Left hindlimb (tissue), 1 donor: ENCODE data around the gene ZNF732.
"Not testable (repeated sequence)": the region's sequence is repeated elsewhere in the genome, so short reads cannot be mapped to it uniquely, and the experiment has no call there.

Experiments used
- DNase-seq: peaks from one replicate; pipeline ENCODE4 v3.0.0-alpha.2; 2018

The ZNF732 gene

DNA sequence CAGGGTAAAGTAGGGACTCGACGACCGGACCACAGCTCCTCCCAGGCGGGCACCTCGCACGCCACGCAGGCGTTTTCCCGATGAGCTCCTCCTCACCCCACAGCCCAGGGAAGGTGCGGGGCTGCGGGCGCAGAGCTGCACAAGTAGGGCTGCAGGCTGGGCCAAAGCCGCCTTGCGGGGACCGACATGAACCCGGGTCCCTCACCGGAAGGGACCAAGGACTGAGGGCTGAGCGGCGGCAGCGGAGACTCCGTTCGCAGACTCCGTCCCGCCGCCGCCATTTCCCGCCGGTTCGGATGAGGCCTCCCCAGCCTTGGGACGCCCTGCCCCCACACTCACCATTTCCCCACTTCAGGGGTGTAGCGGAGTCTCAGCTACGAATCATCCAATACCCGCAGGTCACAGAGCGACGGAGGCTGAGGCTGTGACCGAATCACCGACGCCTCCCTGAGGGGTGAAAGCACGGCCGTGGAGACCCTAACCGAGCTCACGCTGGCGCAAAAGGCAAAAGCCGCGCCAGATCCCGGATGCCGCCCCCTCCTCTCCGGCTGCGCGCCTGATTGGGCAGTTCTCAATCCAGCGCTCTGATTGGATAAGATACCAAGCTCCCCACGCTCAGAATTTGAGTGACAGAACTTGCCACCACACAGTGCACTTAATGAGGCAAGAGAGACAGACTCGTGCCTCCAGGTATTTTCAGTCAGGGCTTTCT, at the start of gene ZNF732:
TSS of gene ZNF732 (minus strand) at position 506 of the 712 bp plus-strand sequence. CDS start at position 342, 164 bp downstream.
- peak; percentile 76 for DNase-seq

GRCh38 chr4:340011-340410, 34.7 kb upstream of the ZNF732 start:
- DNase-seq, result no peak

GRCh38 chr4:338759-339097, 33.5 kb upstream of the ZNF732 start:
- no peak for DNase-seq

- DNase-seq, result peak; percentile 55
Observed at GRCh38 chr4:337932-338758, 32.9 kb upstream of the ZNF732 start.

DNA sequence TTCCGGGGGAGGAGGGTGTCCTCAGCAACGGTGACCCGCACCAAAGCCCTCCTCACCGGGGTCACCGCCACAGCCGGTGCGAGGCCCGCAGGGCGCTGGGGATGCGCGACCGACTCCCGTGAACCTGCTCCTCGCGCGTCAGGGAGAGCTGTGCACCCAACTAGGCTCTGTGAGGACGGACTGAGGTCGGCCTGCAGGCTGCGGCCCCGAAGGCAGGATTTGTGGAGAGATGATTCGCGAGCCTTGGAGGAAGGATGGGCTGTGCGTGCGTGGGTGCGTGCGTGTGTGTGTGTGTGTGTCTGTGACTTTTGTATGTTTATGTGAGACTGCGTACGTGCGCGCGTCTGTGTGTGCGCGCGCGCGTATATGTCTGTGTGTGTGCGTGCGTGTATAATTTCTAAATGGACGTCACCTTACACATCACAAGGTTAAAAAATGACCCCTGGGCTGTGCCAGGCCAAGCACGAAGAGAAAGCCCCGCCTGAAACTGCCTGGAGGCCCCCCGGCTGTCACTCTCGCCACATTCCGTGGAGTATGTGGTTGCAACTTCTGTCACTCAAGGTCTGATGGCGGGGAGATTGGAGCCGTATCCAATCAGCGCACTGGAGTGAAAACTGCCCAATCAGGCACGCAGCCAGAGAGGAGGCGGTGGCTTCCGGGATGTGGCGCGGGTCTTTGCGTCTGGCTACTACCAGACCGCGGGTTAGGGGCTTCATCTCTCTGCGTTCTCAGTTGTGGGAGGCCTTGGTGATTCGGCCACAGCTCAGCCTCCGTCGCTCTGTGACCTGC, 32.1 kb upstream of the ZNF732 start, which contains the start of gene ZNF141:
TSS of gene ZNF141 (plus strand) at position 672 of the 789 bp plus-strand sequence. CDS start 170 bp downstream, outside the sequence.
- peak; percentile 98 for DNase-seq

GRCh38 chr4:336893-337142, 31.5 kb upstream of the ZNF732 start:
- DNase-seq, result no peak

GRCh38 chr4:336099-336892, 31.0 kb upstream of the ZNF732 start:
- DNase-seq, result peak; percentile 44

DNA sequence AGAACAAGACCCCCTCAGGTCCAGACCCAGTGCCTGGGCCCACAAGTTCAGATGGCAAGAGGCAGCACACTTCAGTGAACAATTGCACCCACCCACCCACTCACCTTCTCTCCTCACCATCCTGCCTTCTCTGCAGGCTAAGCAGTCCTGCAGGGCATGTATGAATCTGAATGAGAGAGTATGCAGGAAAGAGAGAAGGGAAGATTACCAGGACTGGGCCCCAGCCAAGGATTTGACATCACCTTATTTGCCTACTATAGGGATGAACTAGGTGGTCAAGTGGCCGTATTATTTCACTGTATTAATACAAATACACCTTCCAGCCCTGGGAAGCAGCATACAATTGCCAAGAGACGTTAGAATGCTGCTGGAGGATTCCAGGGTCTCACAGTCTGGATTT, 30.2 kb upstream of the ZNF732 start:
- DNase-seq, result no peak

- no peak for DNase-seq
Observed at GRCh38 chr4:328729-329128, 23.5 kb upstream of the ZNF732 start.

GRCh38 chr4:314296-314903, 9.1 kb upstream of the ZNF732 start:
- no peak for DNase-seq

GRCh38 chr4:309807-310206, 4.5 kb upstream of the ZNF732 start:
- DNase-seq, result no peak

GRCh38 chr4:306551-306961, 1.3 kb upstream of the ZNF732 start:
- DNase-seq, result no peak

DNA sequence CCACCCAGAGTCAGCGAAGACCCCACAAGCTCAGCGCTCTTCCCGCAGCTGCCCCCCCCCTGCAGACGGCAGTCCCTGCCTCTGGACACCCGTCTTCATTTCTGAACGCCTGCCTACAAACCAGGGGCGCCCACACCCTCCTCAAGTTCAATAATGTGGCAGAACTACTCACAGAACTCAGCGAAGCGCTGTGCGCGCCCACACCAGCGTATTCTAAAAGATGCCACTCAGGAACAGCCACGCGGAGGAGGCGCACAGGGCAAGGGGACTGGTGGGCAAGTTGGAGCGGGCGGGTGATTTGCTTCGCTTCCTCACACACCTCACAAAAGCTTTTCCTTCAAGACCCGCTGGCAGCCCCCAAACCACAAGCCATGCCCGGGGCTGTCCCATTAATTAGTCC, 758 bp downstream of the ZNF732 start:
- not testable (repeated sequence) for DNase-seq

- no peak for DNase-seq
Observed at GRCh38 chr4:302381-302780, 2.9 kb downstream of the ZNF732 start.

DNA sequence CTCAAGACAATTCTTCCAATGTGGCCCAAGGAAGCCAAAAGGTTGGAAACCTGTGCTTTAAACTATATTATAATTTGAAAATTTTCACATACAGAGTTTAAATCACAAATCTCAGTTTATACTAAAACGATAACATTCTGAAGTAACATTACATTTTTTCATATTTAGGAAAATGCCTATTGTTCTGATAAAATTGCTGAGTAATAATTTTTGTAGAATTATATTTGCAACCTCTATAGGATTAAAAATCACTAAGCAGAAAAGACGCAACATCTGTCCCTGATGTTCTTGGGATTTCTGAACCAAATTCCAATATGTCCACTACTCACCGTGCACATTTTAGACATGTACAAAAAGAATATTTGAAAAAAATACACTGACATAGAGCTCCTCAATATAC, 10.5 kb downstream of the ZNF732 start:
- DNase-seq, result no peak

GRCh38 chr4:288891-289290, 16.4 kb downstream of the ZNF732 start:
- DNase-seq, result no peak

DNA sequence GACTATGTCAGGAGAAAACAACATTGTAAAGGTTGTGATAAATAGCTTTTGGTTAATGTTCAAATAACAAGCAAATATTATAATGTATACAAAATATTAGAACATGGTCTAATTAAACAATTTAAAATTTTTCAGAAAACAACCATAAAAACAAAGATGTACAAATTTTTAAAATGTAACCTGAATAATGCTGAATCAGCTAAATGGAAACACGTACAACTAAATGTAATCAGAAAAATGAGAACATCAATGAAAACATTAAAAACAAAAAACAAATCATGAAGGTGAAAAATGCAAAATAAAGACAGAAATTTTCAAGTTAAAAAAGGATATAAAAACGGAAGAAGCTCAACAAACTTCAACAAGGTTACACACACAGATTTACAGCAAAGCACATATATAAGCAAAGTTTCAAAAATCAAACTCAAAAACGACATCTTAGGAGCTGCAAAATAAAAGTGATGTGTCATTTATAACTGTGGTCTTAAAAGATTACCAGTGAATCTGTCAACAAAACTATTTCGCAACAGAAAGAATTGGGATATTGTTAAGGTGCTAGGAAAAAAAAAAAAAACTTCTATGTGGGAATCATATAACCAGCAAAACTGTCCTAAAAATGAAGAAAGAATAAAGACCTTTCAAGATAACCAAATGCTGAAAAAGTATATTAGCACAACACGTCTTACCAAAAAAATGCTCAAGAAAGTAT, 31.8 kb downstream of the ZNF732 start:
- DNase-seq, result no peak

GRCh38 chr4:271492-272103, 33.7 kb downstream of the ZNF732 start:
- no peak for DNase-seq

DNA sequence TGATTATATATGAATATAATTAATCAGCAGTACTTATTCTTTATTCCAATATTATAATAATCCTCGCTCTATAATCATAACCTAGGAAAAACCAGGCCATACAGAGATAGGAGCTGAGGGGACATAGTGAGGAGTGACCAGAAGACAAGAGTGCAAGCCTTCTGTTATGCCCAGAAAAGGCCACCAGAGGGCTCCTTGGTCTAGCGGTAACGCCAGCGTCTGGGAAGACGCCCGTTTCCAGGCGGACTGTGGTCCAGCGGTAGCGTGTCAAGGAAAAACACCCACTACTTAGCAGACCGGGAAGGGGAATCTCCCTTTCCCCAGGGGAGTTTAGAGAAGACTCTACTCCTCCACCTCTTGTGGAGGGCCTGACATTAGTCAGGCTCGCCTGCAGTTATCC, 46.0 kb downstream of the ZNF732 start:
- DNase-seq, result not testable (repeated sequence)

- DNase-seq, result no peak
Observed at GRCh38 chr4:256492-256891, 48.8 kb downstream of the ZNF732 start.
